NT2/D1 (cell line): Measurements from ENCODE around the gene KRTAP10-3.

Source experiments
- SUZ12 ChIP-seq: IDR thresholded peaks from 2 replicates; pipeline ENCODE4 v1.6.1; 2011; ENCODE audit not compliant: insufficient read length, insufficient read depth; ENCODE audit errors: extremely low read depth
- YY1 ChIP-seq: IDR thresholded peaks from 2 replicates; pipeline ENCODE4 v1.6.1; 2011; ENCODE audit not compliant: insufficient read length, insufficient read depth
- ZNF274 ChIP-seq: IDR thresholded peaks from 2 replicates; pipeline ENCODE4 v1.6.1; 2011; ENCODE audit warnings: mild to moderate bottlenecking, low read depth, low read length

DNA sequence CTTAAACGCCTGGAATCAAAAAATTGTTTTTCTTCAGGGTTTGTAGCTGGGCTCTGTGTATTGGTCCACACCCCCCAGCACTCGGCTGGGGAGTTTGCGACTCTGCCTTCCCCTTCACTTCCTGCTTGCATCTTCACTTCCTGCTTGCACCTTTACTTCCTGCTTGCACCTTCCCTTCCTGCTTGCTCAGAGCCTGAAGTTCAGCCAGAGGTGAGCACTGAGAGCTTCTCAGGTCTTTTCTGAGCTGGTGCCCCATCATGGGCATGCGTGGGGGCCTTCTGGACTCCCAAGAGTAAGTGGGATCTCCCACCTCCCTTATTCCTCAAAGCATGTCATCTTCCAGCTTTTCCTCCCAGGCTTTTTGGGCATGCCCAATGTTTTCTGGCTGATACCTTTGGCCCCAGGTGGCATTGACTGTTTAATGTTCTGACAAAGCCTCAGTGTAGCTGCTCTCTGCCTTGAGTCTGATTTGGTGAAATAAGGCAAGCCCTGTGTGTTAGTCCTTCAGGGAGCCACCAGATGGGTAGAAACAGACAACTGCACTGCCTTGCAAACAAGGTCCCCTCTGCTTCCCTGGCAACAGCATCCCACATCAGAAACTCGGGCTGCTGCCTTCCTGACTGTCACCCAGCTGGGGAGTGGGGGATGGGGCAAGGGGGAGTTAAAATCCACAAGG is 10.8 kb downstream of the KRTAP10-3 start:
- TF ChIP-seq YY1 (no peak), ZNF274 (no peak), SUZ12 (no peak)
